Anterior cingulate cortex (tissue), 58 donors: ENCODE results near the gene SUCLG2.

ENCODE experiments used
- DNase-seq, 58 donors: peaks; one replicate each; lab custom pipeline; 2025; lab: John Stamatoyannopoulos, UW

Gene SUCLG2

GRCh38 chr3:67649681-67650080, 4.7 kb downstream of the SUCLG2 start:
- no peak for DNase-seq

DNA sequence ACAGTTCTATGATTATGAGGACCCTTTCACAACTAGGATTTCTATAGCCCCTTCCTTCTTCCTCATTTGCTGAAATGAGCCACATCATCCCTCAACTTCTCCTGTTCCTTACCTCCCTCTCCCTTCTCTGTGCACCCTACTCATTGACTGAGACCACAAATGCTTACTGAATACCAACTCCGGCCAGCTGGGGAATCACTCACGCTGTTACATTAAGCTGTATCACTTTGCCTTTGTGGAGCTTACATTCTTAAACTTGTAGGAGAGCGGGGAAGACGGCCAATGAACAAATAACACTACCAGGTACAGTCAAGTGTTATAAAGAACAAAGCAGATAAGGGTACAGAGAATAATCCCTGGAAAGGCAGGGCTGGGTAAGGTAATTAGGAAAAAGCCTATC, 5.7 kb downstream of the SUCLG2 start:
- no peak for DNase-seq

GRCh38 chr3:67648229-67648628, 6.2 kb downstream of the SUCLG2 start:
- no peak for DNase-seq

DNA sequence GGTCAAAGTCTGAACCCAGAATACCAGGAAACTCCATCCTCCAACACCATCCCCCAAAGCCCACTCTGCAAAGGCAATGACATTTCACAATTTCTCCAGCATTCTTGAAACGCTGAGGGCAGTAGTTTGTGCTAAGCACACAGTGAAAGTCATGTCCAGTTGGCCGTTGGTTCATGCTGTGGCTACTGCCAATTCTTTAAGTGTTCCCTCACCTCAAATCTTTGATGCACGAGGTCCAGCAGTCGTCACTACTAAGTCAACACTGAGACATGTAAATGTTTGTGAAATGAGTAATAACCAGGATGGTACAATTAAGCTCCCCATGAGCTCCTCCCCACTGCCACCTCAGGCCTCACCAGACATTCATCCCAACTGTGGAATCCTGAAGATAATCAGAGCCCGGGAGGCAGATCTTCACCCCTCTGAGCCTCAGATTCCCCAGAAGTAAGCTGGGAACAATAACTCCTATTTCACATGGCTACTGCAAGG, 7.0 kb downstream of the SUCLG2 start:
- DNase-seq: no peak

DNA sequence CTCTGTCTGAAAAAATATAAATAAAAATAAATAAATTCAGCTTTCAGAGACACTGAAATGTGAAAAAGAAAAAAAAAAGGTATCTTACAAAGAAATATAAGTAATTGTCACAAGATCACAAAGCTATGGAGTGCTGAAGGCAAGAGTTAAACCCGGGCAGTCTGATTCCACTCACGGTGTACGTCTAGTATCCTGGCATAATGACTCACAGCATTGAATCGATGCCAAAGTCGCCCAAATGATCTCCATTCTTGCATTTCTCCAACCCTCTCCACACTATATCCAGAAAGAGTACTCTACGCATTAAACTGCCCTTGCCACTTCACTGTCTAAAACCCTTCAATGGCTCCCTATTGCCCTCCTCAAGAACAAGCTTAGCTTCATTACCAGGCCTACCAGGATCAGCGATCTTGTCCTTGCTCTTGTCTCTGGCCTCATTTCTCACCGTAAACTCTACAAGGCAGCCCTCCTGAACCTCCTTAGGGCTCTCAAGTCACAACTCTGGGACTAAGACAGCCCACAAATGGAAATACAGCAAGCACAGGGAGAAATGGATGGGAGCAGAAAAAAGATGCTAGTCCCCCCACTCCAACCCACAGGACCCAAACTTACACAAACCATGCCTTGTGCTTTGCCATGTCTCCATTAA, 7.7 kb downstream of the SUCLG2 start:
- no peak for DNase-seq

DNA sequence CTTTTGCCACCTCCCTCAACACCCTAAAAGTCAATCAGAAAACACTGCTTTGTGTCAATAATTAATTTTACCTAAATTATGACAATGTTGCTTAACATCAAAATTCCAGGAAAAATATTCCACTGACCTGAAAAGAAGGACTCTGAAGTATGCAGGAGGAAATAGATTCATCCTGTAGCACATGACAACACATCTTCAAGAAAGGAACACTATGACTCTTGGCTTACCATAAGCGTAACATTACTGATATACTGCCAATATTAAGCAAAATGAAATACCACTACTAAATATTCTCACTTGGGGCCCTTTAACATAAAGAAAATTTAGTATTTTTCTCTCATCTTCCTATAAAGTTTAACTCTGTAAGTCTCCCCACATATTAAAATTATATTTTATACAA, 9.6 kb downstream of the SUCLG2 start:
- DNase-seq: no peak

DNA sequence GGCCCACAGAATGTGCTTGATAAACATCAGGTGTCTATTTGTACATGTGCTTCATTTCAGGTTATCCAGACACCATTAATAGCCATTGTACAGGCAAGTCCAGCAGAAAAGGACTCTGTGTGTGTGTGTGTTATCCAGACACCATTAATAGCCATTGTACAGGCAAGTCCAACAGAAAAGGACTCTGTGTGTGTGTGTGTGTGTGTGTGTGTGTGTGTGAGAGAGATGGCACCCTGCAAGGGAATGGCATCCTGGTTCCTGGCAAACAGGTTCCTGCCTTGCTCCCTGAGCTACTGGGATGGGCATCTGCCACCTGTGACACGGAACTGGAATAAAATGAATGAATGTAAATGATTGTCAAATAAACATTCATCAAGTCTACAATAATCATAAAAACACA, 11.7 kb downstream of the SUCLG2 start:
- no peak for DNase-seq

GRCh38 chr3:67642190-67642589, 12.2 kb downstream of the SUCLG2 start:
- no peak for DNase-seq

DNA sequence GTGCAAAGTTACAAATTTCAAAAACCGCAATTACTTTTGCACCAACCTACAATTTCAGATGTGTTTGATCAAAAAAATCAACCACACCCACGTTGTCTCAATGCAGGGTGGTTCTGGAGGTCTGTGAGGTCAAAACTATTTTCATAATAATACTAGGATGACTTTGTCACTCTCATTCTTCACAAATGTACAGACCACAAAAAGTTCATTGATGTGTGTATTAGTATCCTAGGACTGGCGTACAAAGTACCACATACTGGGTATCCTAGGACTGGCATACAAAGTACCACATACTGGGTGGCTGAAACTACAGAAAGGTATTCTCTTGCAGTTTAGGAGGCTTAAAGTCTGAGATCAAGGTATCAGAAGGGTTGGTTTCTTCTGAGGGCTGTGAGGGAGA, 13.0 kb downstream of the SUCLG2 start:
- DNase-seq: no peak

GRCh38 chr3:67640023-67640660, 14.3 kb downstream of the SUCLG2 start:
- DNase-seq: no peak

GRCh38 chr3:67637255-67637900, 17.0 kb downstream of the SUCLG2 start:
- no peak for DNase-seq

GRCh38 chr3:67635806-67636205, 18.6 kb downstream of the SUCLG2 start:
- no peak for DNase-seq

DNA sequence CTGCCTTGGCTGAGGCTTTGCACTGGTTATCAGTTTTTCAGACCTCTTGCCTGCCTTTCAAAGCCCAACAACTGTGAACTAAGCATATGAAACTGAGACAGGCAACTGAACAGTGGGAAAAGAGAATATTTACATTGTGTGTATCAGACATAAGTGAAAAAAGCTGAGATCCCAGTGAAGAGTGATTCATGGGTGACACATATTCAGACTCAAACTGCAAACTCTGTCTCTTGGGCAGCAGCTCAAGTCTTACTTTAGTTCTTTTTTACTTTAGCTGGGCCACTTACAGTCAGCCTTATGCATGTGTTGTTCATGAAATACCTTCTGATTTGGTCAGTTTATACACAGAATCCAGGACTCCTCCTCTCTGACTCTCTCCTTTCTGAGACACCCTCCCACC, 19.2 kb downstream of the SUCLG2 start:
- no peak for DNase-seq

DNA sequence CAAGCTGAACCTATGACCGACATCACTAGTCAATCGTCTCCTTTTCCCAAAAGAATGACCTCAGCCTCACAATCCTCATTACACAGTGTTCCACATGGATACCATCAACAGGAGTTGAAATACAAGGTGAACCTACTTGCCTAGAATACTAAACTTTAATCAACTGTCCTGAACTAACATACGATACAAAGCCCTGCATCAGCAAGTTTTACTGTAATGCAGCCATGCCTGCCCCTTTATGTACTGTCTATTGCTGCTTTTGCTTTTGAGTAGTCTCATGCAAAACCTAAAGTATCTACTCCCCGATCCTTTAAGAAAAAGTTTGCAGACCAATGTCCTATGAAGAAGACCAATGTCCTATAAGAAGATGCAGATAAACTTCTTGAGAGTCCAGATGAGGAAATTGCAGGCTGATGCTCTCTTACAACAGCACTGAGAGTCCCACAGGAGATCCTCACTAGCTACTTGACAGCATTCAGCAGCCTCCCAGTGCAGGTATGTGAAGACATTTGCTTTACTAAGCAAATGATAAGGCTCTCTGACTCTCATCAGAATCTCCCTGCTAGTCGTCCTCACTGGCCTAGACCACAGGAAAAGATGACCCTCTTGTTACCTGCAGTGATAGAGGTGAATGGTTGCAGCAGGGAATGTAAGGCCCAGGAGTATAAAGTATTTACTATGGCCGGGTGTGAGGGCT, 23.6 kb downstream of the SUCLG2 start:
- DNase-seq: no peak

DNA sequence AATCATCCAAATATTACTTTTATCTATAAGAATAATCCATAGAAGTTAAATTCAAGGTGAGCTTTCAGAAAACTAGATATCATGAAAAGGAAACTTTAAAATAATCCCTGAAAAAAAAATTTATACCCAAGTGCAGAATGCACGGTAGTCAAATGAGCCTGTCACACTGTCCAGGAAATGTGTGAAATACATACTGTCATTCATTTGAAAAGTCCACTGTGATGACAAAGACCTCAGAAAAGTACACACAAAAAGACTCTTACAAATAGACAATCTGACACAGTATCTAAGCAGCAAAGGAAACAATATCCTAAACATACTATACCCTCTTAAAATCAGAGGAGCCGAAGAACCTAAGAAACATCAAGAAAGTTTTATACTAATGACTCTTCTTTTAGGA, 29.7 kb downstream of the SUCLG2 start:
- no peak for DNase-seq

DNA sequence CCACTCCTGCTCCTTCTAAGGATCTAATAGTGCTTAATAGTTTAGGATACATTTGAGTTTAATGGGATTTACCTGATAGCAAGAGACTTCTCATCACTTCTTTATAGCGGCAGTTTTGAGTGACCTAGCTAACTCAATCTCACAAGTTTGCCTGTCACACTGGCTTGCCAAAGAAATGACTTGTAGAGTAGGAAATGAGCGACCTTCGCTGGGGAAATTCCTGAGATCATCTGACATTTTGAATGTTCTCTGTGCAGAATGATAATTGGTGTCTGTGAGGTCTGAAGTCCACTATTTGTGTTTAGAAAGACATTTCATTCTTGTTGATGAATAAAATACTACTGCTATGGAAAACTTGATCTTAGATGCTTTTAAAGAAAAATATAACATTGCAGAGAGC, 30.3 kb downstream of the SUCLG2 start:
- no peak for DNase-seq

GRCh38 chr3:67622652-67623051, 31.8 kb downstream of the SUCLG2 start:
- no peak for DNase-seq

GRCh38 chr3:67620869-67621268, 33.5 kb downstream of the SUCLG2 start:
- no peak for DNase-seq

DNA sequence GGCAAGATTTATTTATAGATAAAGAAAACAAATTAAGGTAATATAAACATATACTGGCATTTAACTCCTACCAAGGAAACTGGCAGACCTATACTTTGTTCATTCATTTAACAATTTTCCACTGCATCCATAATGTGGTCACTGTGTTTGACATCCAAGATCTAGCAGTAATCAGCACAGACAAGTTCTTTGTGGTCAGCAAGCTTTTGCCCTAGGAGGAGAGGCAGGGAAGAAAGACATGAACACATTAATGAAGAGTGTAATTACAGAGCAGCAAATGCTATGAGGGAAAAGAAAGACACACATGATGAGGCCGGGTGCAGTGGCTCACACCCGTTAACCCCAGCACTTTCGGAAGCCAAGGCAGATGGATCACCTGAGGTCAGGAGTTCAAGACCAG, 34.4 kb downstream of the SUCLG2 start:
- DNase-seq: no peak

- no peak for DNase-seq
Observed at GRCh38 chr3:67617518-67617917, 36.9 kb downstream of the SUCLG2 start.

DNA sequence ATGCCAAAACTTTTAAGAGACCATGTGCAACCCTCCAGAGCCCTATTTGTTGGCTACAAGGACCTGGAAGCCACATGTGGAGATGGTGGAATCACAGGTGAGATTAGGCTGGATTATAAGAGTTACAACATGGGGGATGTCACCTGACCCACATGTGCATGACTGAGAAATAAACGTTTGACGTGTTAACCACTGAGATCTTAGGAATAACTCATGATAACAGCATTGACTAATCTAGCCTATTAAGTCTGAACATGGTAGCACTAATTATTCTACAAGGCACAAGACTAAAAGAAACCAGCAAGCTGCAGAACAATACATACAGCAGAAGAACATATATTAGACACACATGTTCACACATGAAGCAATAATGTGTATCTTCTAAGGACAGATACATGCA, 38.4 kb downstream of the SUCLG2 start:
- no peak for DNase-seq
